Measurements from ENCODE around the gene ETFDH. TPM values are rescaled to one million over a fixed set of nuclear protein-coding genes. Genes with fewer than 3 reads are reported as not detected.
A peak's percentile ranks its signal among the peaks of the same experiment; 100 is the strongest.

ETFDH gene
- total and polyA plus RNA-seq, 9 of the 15 experiments (the other 6 are each of a cell fraction or from before 2014, with no cell fraction given), result 14.6 to 33.6 (median 25.9) TPM

- TF ChIP-seq PURB (CRISPR knock-in tag; IDR thresholded peaks at IDR 0.05; ENCODE audit: low read depth) (no peak), KLF10 (CRISPR knock-in tag; IDR thresholded peaks at IDR 0.05) (no peak), HMGN3 (IDR thresholded peaks at IDR 0.05; ENCODE audit: borderline replicate concordance, extremely low read depth, insufficient read length, low read depth, low read length) (peak; percentile 91), BCL6 (CRISPR knock-in tag; IDR thresholded peaks at IDR 0.05) (no peak), CHD2 (IDR thresholded peaks at IDR 0.05; ENCODE audit: low read depth, low read length) (peak; percentile 89), EZH2 (IDR thresholded peaks at IDR 0.05; ENCODE audit: borderline replicate concordance, low read depth, low read length) (no peak), TCF3 (CRISPR knock-in tag; IDR thresholded peaks at IDR 0.05) (0 out of 2 replicates have a peak, but pooled peaks have one; percentile 19), CHCHD3 (CRISPR knock-in tag; IDR thresholded peaks at IDR 0.05) (no peak), MYNN (IDR thresholded peaks at IDR 0.05) (no peak), MYNN (CRISPR knock-in tag; IDR thresholded peaks at IDR 0.05) (no peak), VEZF1 (CRISPR knock-in tag; IDR thresholded peaks at IDR 0.05) (peak; percentile 95), DEAF1 (CRISPR knock-in tag; IDR thresholded peaks at IDR 0.05) (no peak), KLF13 (tag; IDR thresholded peaks at IDR 0.05; ENCODE audit: borderline replicate concordance, low read depth) (no peak), NCOA6 (IDR thresholded peaks at IDR 0.05) (no peak), NONO (IDR thresholded peaks at IDR 0.05; ENCODE audit: low read depth in 2 of 2, low read length in 1 of 2) (peak in 1 of 2 experiments; percentile 72; a peak in 1 of 4 replicates), JUND (IDR thresholded peaks at IDR 0.05; ENCODE audit: borderline replicate concordance, low read depth, low read length) (peak; percentile 96), JUND (tag; IDR thresholded peaks at IDR 0.05; ENCODE audit: borderline replicate concordance, low read depth, low read length) (peak; percentile 78; the same call in 1 of the 3 replicates), UBTF (IDR thresholded peaks at IDR 0.05; ENCODE audit: borderline replicate concordance in 1 of 2, low read depth in 2 of 2, low read length in 2 of 2) (peak in 1 of 2 experiments; percentile 86; a peak in 2 of 4 replicates), RFX5 (IDR thresholded peaks at IDR 0.05; ENCODE audit: low read depth, low read length) (no peak), TOE1 (IDR thresholded peaks at IDR 0.05; ENCODE audit: borderline replicate concordance) (peak; percentile 85), TOE1 (CRISPR knock-in tag; IDR thresholded peaks at IDR 0.05; ENCODE audit: borderline replicate concordance, low read depth) (no peak)
Measured at GRCh38 chr4:158671915-158672806, at the start of gene ETFDH (continued).

All from K562 (cell line).